Measurements from ENCODE around the gene IDI1.

Gene IDI1

GRCh38 chr10:1006573-1006972 is 42.3 kb downstream of the IDI1 start:
- H3K27me3 ChIP-seq (ENCODE audit: low read depth, low read length) = no peaks in the 10 kb centered on the region

DNA sequence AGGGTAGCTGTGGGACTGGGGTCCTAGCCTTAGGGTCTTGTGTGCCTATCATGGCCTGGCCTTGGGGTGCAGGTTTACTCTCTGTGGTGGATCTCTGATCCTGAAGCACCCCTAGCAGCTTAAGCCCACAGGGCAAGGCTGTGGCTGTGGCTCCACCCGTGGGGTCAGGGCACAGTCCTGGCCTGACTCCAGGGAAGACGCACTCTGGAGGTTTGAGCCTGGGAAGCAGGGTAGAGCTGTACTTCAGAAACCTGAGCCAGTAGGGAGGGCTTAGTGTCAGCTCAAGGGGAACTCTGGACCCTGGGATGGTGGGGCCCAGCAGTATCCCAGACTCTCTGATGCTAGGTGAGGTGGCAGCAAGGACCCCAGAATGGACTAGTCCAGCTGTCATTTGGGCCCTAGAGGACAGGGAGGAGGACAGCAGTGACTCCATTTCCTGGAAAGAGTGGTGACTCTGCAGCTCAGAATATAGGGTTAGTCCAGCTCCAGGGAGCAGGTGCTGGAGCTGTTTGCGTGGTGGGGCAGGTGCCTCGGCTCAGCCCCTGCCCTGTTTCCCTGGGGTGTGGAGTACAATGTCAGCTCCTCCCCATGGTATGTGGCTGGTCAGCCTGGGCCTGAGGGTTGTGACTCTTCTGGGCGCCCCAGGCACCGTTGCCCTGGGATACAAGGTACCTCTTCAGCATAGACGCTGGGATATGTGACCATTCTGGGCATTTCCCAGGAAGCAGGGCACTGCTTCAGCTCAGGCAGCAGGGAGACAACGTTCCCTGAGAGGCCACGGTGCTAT is 44.8 kb downstream of the IDI1 start:
- Histone ChIP-seq H3K27ac (ENCODE audit: low read length) (no peak overlapping the region), H3K4me2 (ENCODE audit: low read length) (no peak overlapping the region), H4K20me1 (ENCODE audit: insufficient read depth, low read length) (0 out of 2 replicates have a peak, but pooled peaks cover 5% of the 10 kb centered on the region), H3K9ac (ENCODE audit: low read length) (no peak overlapping the region), H2AFZ (ENCODE audit: low read depth, low read length) (no peak overlapping the region), H3K4me1 (ENCODE audit: low read length) (no peaks in the 10 kb centered on the region), H3K9me3 (ENCODE audit: insufficient read depth, low read length) (no peaks in the 10 kb centered on the region), H3K36me3 (replicated peaks; ENCODE audit: low read depth, low read length) (peaks cover 60% of the 10 kb centered on the region), H3K79me2 (ENCODE audit: low read length) (peaks cover 42% of the 10 kb centered on the region), H3K27me3 (ENCODE audit: low read depth, low read length) (no peaks in the 10 kb centered on the region), H3K4me3 (ENCODE audit: low read length) (no peak overlapping the region)
- TF ChIP-seq, protein P1, sequence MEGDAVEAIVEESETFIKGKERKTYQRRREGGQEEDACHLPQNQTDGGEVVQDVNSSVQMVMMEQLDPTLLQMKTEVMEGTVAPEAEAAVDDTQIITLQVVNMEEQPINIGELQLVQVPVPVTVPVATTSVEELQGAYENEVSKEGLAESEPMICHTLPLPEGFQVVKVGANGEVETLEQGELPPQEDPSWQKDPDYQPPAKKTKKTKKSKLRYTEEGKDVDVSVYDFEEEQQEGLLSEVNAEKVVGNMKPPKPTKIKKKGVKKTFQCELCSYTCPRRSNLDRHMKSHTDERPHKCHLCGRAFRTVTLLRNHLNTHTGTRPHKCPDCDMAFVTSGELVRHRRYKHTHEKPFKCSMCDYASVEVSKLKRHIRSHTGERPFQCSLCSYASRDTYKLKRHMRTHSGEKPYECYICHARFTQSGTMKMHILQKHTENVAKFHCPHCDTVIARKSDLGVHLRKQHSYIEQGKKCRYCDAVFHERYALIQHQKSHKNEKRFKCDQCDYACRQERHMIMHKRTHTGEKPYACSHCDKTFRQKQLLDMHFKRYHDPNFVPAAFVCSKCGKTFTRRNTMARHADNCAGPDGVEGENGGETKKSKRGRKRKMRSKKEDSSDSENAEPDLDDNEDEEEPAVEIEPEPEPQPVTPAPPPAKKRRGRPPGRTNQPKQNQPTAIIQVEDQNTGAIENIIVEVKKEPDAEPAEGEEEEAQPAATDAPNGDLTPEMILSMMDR (IDR thresholded peaks at IDR 0.05; ENCODE audit: low read depth, low read length) = no peak
- TF ChIP-seq EZH2phosphoT487 (IDR thresholded peaks at IDR 0.05; ENCODE audit: low read depth) = no peak

More at GRCh38 chr10:1006573-1006972, 42.3 kb downstream of the IDI1 start:
- no peak overlapping the region for H3K27ac ChIP-seq (ENCODE audit: low read length)
- H3K9me3 ChIP-seq (ENCODE audit: insufficient read depth, low read length) = no peaks in the 10 kb centered on the region
- no peaks in the 10 kb centered on the region for H3K4me1 ChIP-seq (ENCODE audit: low read length)
- peaks cover 32% of the 10 kb centered on the region for H3K79me2 ChIP-seq (ENCODE audit: low read length)
- H4K20me1 ChIP-seq (ENCODE audit: insufficient read depth, low read length) = 0 out of 2 replicates have a peak, but pooled peaks cover 5% of the 10 kb centered on the region
- no peak overlapping the region for H2AFZ ChIP-seq (ENCODE audit: low read depth, low read length)
- H3K4me3 ChIP-seq (ENCODE audit: low read length) = no peak overlapping the region
- no peak overlapping the region for H3K9ac ChIP-seq (ENCODE audit: low read length)
- H3K36me3 ChIP-seq (replicated peaks; ENCODE audit: low read depth, low read length) = peaks cover 46% of the 10 kb centered on the region
- H3K4me2 ChIP-seq (ENCODE audit: low read length) = no peak overlapping the region
- TF ChIP-seq EZH2phosphoT487 (IDR thresholded peaks at IDR 0.05; ENCODE audit: low read depth) = no peak
- TF ChIP-seq, protein P1 (IDR thresholded peaks at IDR 0.05; ENCODE audit: low read depth, low read length) = no peak

- H3K27me3 ChIP-seq (ENCODE audit: low read depth, low read length) = no peaks in the 10 kb centered on the region
- H3K4me3 ChIP-seq (ENCODE audit: low read length) = no peak overlapping the region
- no peaks in the 10 kb centered on the region for H3K4me1 ChIP-seq (ENCODE audit: low read length)
- H3K4me2 ChIP-seq (ENCODE audit: low read length) = no peak overlapping the region
- H3K79me2 ChIP-seq (ENCODE audit: low read length) = peaks cover 49% of the 10 kb centered on the region
- no peak overlapping the region for H2AFZ ChIP-seq (ENCODE audit: low read depth, low read length)
- 0 out of 2 replicates have a peak, but pooled peaks cover 5% of the 10 kb centered on the region for H4K20me1 ChIP-seq (ENCODE audit: insufficient read depth, low read length)
- TF ChIP-seq, protein P1 (IDR thresholded peaks at IDR 0.05; ENCODE audit: low read depth, low read length) = no peak
- TF ChIP-seq EZH2phosphoT487 (IDR thresholded peaks at IDR 0.05; ENCODE audit: low read depth) = no peak
- peaks cover 62% of the 10 kb centered on the region for H3K36me3 ChIP-seq (replicated peaks; ENCODE audit: low read depth, low read length)
- H3K9me3 ChIP-seq (ENCODE audit: insufficient read depth, low read length) = no peaks in the 10 kb centered on the region
- no peak overlapping the region for H3K9ac ChIP-seq (ENCODE audit: low read length)
- no peak overlapping the region for H3K27ac ChIP-seq (ENCODE audit: low read length)
These were observed 46.4 kb downstream of the IDI1 start for GRCh38 chr10:1002425-1003006.

GRCh38 chr10:997266-998022 is 51.5 kb downstream of the IDI1 start:
- H2AFZ ChIP-seq (ENCODE audit: low read depth, low read length) = no peak overlapping the region
- peaks cover 54% of the 10 kb centered on the region for H3K79me2 ChIP-seq (ENCODE audit: low read length)
- H3K27me3 ChIP-seq (ENCODE audit: low read depth, low read length) = no peaks in the 10 kb centered on the region
- H3K9ac ChIP-seq (ENCODE audit: low read length) = no peak overlapping the region
- H3K4me2 ChIP-seq (ENCODE audit: low read length) = no peak overlapping the region
- no peak for TF ChIP-seq EZH2phosphoT487 (IDR thresholded peaks at IDR 0.05; ENCODE audit: low read depth)
- TF ChIP-seq, protein P1 (IDR thresholded peaks at IDR 0.05; ENCODE audit: low read depth, low read length) = no peak
- H3K36me3 ChIP-seq (replicated peaks; ENCODE audit: low read depth, low read length) = peaks cover 59% of the 10 kb centered on the region
- peaks cover 10% of the 10 kb centered on the region; the same call in 1 of the 2 replicates for H4K20me1 ChIP-seq (ENCODE audit: insufficient read depth, low read length)
- no peak overlapping the region for H3K27ac ChIP-seq (ENCODE audit: low read length)
- H3K4me1 ChIP-seq (ENCODE audit: low read length) = peaks cover 6% of the 10 kb centered on the region
- no peak overlapping the region for H3K4me3 ChIP-seq (ENCODE audit: low read length)
- no peaks in the 10 kb centered on the region for H3K9me3 ChIP-seq (ENCODE audit: insufficient read depth, low read length)
